B cell (primary cell): ENCODE measurements around the gene ARHGAP33. TPM values are rescaled to one million over a fixed set of nuclear protein-coding genes. Genes with fewer than 3 reads are reported as not detected.

Experiments used
- ATAC-seq: fragments of 200-7000 bp; cut with Tn5 transposase; one replicate; pipeline ENCODE4 v1.10.0; 2021; ENCODE audit warnings: low read depth, mild to moderate bottlenecking, moderate number of reproducible peaks, moderate library complexity
- CTCF ChIA-PET: fragments of 350-600 bp; sonication (Branson Sonifier 250); formaldehyde crosslinking; loops from one replicate; lab custom pipeline; 2021; ENCODE audit warnings: antibody characterized with exemption, inconsistent platforms; lab: Charles Lee
- POLR2A ChIA-PET: fragments of 350-600 bp; sonication (Branson Sonifier 250); formaldehyde crosslinking; loops from one replicate; lab custom pipeline; 2021; ENCODE audit warnings: antibody characterized with exemption; lab: Charles Lee
- DNase-seq: peaks from one replicate; pipeline ENCODE4 v3.0.0; 2013
- H2AFZ ChIP-seq: 2 replicates; pipeline ENCODE4 v1.6.1; 2012; ENCODE audit warnings: mild to moderate bottlenecking, low read depth, low read length; ENCODE audit not compliant: insufficient read depth, poor library complexity, severe bottlenecking
- H3K27ac ChIP-seq, 2 donors: 1 replicate in 1 of 2; 2 replicates in 1 of 2; pipeline ENCODE4 v1.5.1; 2012 to 2013; ENCODE audit warnings: low read length in 2 of 2, mild to moderate bottlenecking in 2 of 2, moderate library complexity in 1 of 2
- H3K27me3 ChIP-seq, 4 experiments: fragments of 200-600 bp in 1 of 4; sonication (generic) in 1 of 4; replicated peaks in 1 of 4; 1 replicate in 2 of 4; 2 replicates in 2 of 4; pipeline versions ENCODE4 v1.6.1 to v1.7.0; 2013 to 2016; ENCODE audit warnings: low read length in 3 of 4, mild to moderate bottlenecking in 2 of 4, mixed read lengths in 1 of 4, moderate library complexity in 1 of 4; ENCODE audit not compliant: insufficient read depth in 4 of 4, control insufficient read depth in 3 of 4; ENCODE audit errors: control extremely low read depth in 1 of 4
- H3K36me3 ChIP-seq, 2 experiments: replicated peaks in 1 of 2; 1 replicate in 1 of 2; 2 replicates in 1 of 2; pipeline versions ENCODE4 v1.6.1 to v1.7.1; 2013; ENCODE audit warnings: low read length in 1 of 2; ENCODE audit not compliant: insufficient read depth in 2 of 2, control insufficient read depth in 1 of 2; ENCODE audit errors: control extremely low read depth in 1 of 2, extremely low read depth in 1 of 2
- H3K4me1 ChIP-seq, 2 donors: fragments of 200-600 bp in 1 of 2; sonication (generic) in 1 of 2; 1 replicate in 1 of 2; 2 replicates in 1 of 2; pipeline versions ENCODE4 v1.5.1 to v1.6.1; 2013 to 2017; ENCODE audit warnings: low read length in 2 of 2; ENCODE audit not compliant: control insufficient read depth in 2 of 2, insufficient read depth in 2 of 2
- H3K4me2 ChIP-seq: replicated peaks from 2 replicates; pipeline ENCODE3; 2012; ENCODE audit warnings: mild to moderate bottlenecking, low read depth, low read length; ENCODE audit not compliant: poor library complexity, severe bottlenecking
- H3K4me3 ChIP-seq, 5 experiments: fragments of 200-600 bp in 1 of 5; sonication (generic) in 1 of 5; 1 replicate in 3 of 5; 2 replicates in 2 of 5; pipeline versions ENCODE4 v1.5.1 to v1.7.0; 2011 to 2016; ENCODE audit warnings: low read length in 4 of 5, mild to moderate bottlenecking in 4 of 5, low read depth in 2 of 5, control low read depth in 1 of 5, moderate library complexity in 1 of 5; ENCODE audit not compliant: insufficient read depth in 1 of 5; ENCODE audit errors: control extremely low read depth in 1 of 5, extremely low read depth in 1 of 5
- H3K79me2 ChIP-seq: fragments of 200-600 bp; sonication (generic); one replicate; pipeline ENCODE4 v1.6.0; 2016; ENCODE audit warnings: low read length; ENCODE audit not compliant: control insufficient read depth, insufficient read depth
- H3K9ac ChIP-seq: fragments of 200-600 bp; sonication (generic); 2 replicates; pipeline ENCODE4 v1.6.1; 2017; ENCODE audit warnings: mild to moderate bottlenecking, low read length, moderate library complexity
- H3K9me3 ChIP-seq, 3 donors: one replicate each; pipeline versions ENCODE4 v1.6.1 to v1.7.1; 2013; ENCODE audit warnings: low read length in 2 of 3; ENCODE audit not compliant: control insufficient read depth in 2 of 3, insufficient read depth in 1 of 3; ENCODE audit errors: control extremely low read depth in 1 of 3
- H4K20me1 ChIP-seq: 2 replicates; pipeline ENCODE4 v1.6.0; 2012; ENCODE audit warnings: mild to moderate bottlenecking, low read length; ENCODE audit not compliant: insufficient read depth, control insufficient read depth, poor library complexity, severe bottlenecking
- H3K27ac Mint-ChIP-seq: one replicate; pipeline ENCODE4 v1.8.0; 2021; ENCODE audit warnings: mixed read lengths
- H3K27me3 Mint-ChIP-seq: one replicate; pipeline ENCODE4 v1.8.0; 2021; ENCODE audit warnings: mixed read lengths
- H3K4me1 Mint-ChIP-seq: one replicate; pipeline ENCODE4 v1.8.0; 2021; ENCODE audit warnings: mixed read lengths
- H3K4me3 Mint-ChIP-seq: one replicate; pipeline ENCODE4 v1.8.0; 2021; ENCODE audit warnings: mixed read lengths
- H3K9me3 Mint-ChIP-seq: one replicate; pipeline ENCODE4 v1.8.0; 2022; ENCODE audit warnings: mixed read lengths; ENCODE audit not compliant: insufficient read depth
- CTCF ChIP-seq: fragments of 200-600 bp; IDR thresholded peaks from one replicate; pipeline ENCODE4 v1.8.0; 2022; ENCODE audit warnings: antibody characterized with exemption, mild to moderate bottlenecking
- EZH2 ChIP-seq: IDR thresholded peaks from 2 replicates; pipeline ENCODE4 v1.6.1; 2012; ENCODE audit warnings: borderline replicate concordance, low read depth, mild to moderate bottlenecking, moderate library complexity, low read length; ENCODE audit not compliant: insufficient read depth, poor library complexity, severe bottlenecking
- WGBS: methylation state at CpG from one replicate; pipeline ENCODE4 v1.1.5; 2013; ENCODE audit warnings: missing lambda C conversion rate; ENCODE audit not compliant: insufficient coverage; 5-methylcytosine and 5-hydroxymethylcytosine counted together
- intact Hi-C: fragments of 100-400 bp; cut with micrococcal nuclease; formaldehyde crosslinking; loops from one replicate; pipeline ENCODE4 v1.10.0; 2022
- polyA plus RNA-seq: library from polyadenylated mRNA; depleted of rRNA; stranded (reverse); fragments of >200 nt; gene quantifications from 2 replicates; pipeline ENCODE4 v1.2.3, GENCODE V29; 2012
- total RNA-seq, 2 donors: library from RNA; stranded (reverse); fragments of 120-200 nt in 1 of 2; gene quantifications; 1 replicate in 1 of 2; 2 replicates in 1 of 2; pipeline versions ENCODE4 v1.2.3 to v1.2.4, GENCODE V29; 2013 to 2022

The ARHGAP33 gene
- total and polyA plus RNA-seq, 2 donors (not counting 1 experiment from before 2014, with no cell fraction given) = 18.2 to 27.8 TPM

GRCh38 chr19:35750167-35750566, 25.2 kb upstream of the ARHGAP33 start:
- no peak overlapping the region for H3K4me3 ChIP-seq
- DNase-seq (no peak), ATAC-seq (no peak)
- 100% methylated on average over 1 of the region's 5 CpGs for WGBS
- H3K4me1 Mint-ChIP-seq = peaks cover 41% of the 10 kb centered on the region
- no peak overlapping the region for H3K27ac ChIP-seq
- CTCF ChIA-PET = no interaction called here
- peaks cover 4% of the 10 kb centered on the region for H4K20me1 ChIP-seq
- no peak overlapping the region for H3K9ac ChIP-seq
- H3K4me1 ChIP-seq = peaks cover 20 to 27% of the 10 kb centered on the region in 2 donors
- H3K79me2 ChIP-seq = peaks cover 41% of the 10 kb centered on the region
- no peak for TF ChIP-seq CTCF
- TF ChIP-seq EZH2 = no peak
- H3K36me3 ChIP-seq = peaks cover 0 to 20% of the 10 kb centered on the region in 2 experiments
- H3K27me3 ChIP-seq = peaks cover 0 to 5% (median 1%) of the 10 kb centered on the region in 4 experiments
- no peaks in the 10 kb centered on the region for H3K9me3 Mint-ChIP-seq
- intact Hi-C loops = no loop called here
- H3K27ac Mint-ChIP-seq = no peak overlapping the region
- H3K9me3 ChIP-seq = peaks cover 0 to 2% (median 0%) of the 10 kb centered on the region in 3 donors
- H3K27me3 Mint-ChIP-seq = peaks cover 9% of the 10 kb centered on the region
- POLR2A ChIA-PET = no interaction called here
- no peak overlapping the region for H2AFZ ChIP-seq
- no peak overlapping the region for H3K4me2 ChIP-seq
- peak overlapping the region; percentile 37 for H3K4me3 Mint-ChIP-seq

DNA sequence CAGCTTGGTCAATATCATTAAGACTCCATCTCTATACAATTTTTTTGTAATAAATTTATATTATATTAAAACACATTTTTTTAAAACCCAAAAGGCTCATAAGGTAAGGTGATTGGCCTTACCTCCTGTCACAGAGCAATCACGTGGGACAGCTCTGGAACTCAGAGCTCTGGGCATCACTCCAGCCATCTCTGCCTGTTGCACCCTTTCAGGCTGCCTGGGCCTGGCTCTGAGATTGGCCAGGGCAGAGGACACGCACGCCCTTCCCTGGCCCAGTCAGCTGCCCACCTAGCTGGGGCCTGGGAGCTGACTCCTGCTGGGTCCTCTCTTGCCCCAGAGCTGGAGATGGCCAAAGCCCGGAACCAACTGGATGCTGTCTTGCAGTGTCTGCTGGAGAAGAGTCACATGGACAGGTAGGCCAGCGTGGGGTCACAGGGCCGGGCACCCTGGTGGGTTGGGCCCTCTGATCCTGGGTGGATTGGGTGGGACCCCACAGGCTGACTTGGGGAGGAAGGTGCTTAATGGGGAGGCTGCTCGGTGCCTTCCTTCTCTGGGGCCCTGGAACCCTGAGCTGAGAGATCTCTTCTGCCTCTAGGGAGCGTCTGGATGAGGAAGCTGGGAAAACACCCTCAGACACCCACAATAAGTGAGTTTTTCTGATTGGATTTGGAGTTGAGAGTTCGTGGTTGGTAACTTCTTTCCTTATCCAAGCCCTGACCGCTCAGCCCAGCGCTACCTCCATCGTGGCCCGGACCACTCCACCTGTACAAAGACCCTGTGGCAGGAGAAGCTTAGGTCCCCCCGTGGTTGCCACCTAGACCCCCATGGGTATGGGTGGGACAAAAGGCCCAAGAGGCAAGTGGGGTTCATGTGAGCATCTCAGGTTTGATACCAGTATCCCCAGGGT, 23.3 kb upstream of the ARHGAP33 start:
- H3K4me3 Mint-ChIP-seq = no peak overlapping the region

More for the DNA sequence above, 23.3 kb upstream of the ARHGAP33 start:
- CTCF ChIA-PET = interaction anchor here (0.5 to 2.3 kb wide), 2 partner anchors 9 to 58 kb away, joined by 3 to 6 read pairs; no protein-coding TSS in a partner anchor
- POLR2A ChIA-PET = interaction anchor here (0.5 to 1.1 kb wide), 2 partner anchors 11 to 12 kb away, joined by 3 to 4 read pairs; no protein-coding TSS in a partner anchor
- intact Hi-C loops = no loop called here
- Histone ChIP-seq H3K4me3 (no peak overlapping the region), H3K27ac (no peak overlapping the region), H3K4me2 (no peak overlapping the region), H3K36me3 (peaks cover 0 to 20% of the 10 kb centered on the region in 2 experiments), H2AFZ (no peak overlapping the region), H3K79me2 (peaks cover 28% of the 10 kb centered on the region), H3K4me1 (peaks cover 31 to 32% of the 10 kb centered on the region in 2 donors), H3K9ac (no peak overlapping the region), H3K9me3 (peaks cover 0 to 10% (median 0%) of the 10 kb centered on the region in 3 donors), H3K27me3 (peaks cover 0 to 24% (median 8%) of the 10 kb centered on the region in 4 experiments), H4K20me1 (peaks cover 4% of the 10 kb centered on the region)
- no peaks in the 10 kb centered on the region for H3K9me3 Mint-ChIP-seq
- 96% methylated on average over 7 of the region's 14 CpGs for WGBS
- peaks cover 40% of the 10 kb centered on the region for H3K4me1 Mint-ChIP-seq
- peaks cover 17% of the 10 kb centered on the region for H3K27me3 Mint-ChIP-seq
- TF ChIP-seq CTCF (no peak), EZH2 (no peak)
- DNase-seq = no peak
- ATAC-seq = no peak
- H3K27ac Mint-ChIP-seq = no peak overlapping the region
